Aorta (tissue), 5 donors: ENCODE data around the gene WWC1. TPM values are rescaled to one million over a fixed set of nuclear protein-coding genes. Genes with fewer than 3 reads are reported as not detected.
"Not testable (repeated sequence)": the region's sequence is repeated elsewhere in the genome, so short reads cannot be mapped to it uniquely, and the experiment has no call there.

ENCODE experiments used
- ATAC-seq: fragments of 200-7000 bp; cut with Tn5 transposase; one replicate; pipeline ENCODE4 v1.9.1; 2022; ENCODE audit warnings: moderate library complexity; ENCODE audit not compliant: low FRiP score
- DNase-seq, 2 donors: peaks; one replicate each; pipeline ENCODE4 v3.0.0-alpha.2; 2020
- H3K27ac ChIP-seq, 2 donors: one replicate each; pipeline ENCODE4 v1.5.1; 2013; ENCODE audit warnings: low read length in 2 of 2, mild to moderate bottlenecking in 2 of 2, moderate library complexity in 2 of 2, control low read depth in 1 of 2, inconsistent platforms in 1 of 2, low read depth in 1 of 2
- H3K27me3 ChIP-seq, 2 donors: one replicate each; pipeline ENCODE4 v1.6.1; 2013; ENCODE audit warnings: control low read depth in 1 of 2, low read length in 1 of 2, mild to moderate bottlenecking in 1 of 2, moderate library complexity in 1 of 2; ENCODE audit not compliant: insufficient read depth in 2 of 2, control insufficient read depth in 1 of 2
- H3K36me3 ChIP-seq, 2 donors: one replicate each; pipeline ENCODE4 v1.6.1; 2013; ENCODE audit warnings: control low read depth in 1 of 2, low read length in 1 of 2, mild to moderate bottlenecking in 1 of 2; ENCODE audit not compliant: insufficient read depth in 2 of 2, control insufficient read depth in 1 of 2
- H3K4me1 ChIP-seq, 2 donors: one replicate each; pipeline ENCODE4 v1.6.1; 2013; ENCODE audit warnings: low read length in 2 of 2, control low read depth in 1 of 2, mild to moderate bottlenecking in 1 of 2, moderate library complexity in 1 of 2; ENCODE audit not compliant: insufficient read depth in 2 of 2, control insufficient read depth in 1 of 2
- H3K4me3 ChIP-seq, 2 donors: one replicate each; pipeline ENCODE4 v1.5.1; 2013; ENCODE audit warnings: low read length in 2 of 2, control low read depth in 1 of 2, mild to moderate bottlenecking in 1 of 2
- H3K9me3 ChIP-seq: one replicate; pipeline ENCODE4 v1.6.1; 2013; ENCODE audit warnings: mild to moderate bottlenecking, low read length; ENCODE audit not compliant: control insufficient read depth
- WGBS, 2 donors: extraction: QIAGEN DNeasy Blood & Tissue Kit; methylation state at CpG; one replicate each; pipeline ENCODE4 v1.1.7; 2013; 5-methylcytosine and 5-hydroxymethylcytosine counted together
- intact Hi-C, 2 donors: fragments of 100-400 bp; cut with DNase I; formaldehyde crosslinking; loops; one replicate each; pipeline versions ENCODE4 v1.14.2 to v1.15.0; 2022
- polyA plus RNA-seq, 2 donors: library from polyadenylated mRNA; stranded (reverse); fragments of 200-250 nt; gene quantifications; one replicate each; pipeline ENCODE4 v1.2.3, GENCODE V29; 2013
- total RNA-seq, 2 donors: library from RNA; stranded (reverse); fragmentation: NEBNext Ultra II Directional; extraction: Animal tissue kit (Norgen Biotek cat#: 25700); gene quantifications; one replicate each; pipeline ENCODE4 v1.2.1, GENCODE V29; 2021
- donor health status: healthy with polysubstance abuse.
- donor health status: Bipolar disorder and iron deficiency.
- donor health status: DM: no; HTN: no; CAD: no.
- donor health status: DM: no; HTN: no; CAD: no.
- donor health status: DM: yes; HTN: yes; CAD: no.

Gene WWC1
- total and polyA plus RNA-seq, 4 donors: 0.36 to 9.1 (median 0.42) TPM

DNA sequence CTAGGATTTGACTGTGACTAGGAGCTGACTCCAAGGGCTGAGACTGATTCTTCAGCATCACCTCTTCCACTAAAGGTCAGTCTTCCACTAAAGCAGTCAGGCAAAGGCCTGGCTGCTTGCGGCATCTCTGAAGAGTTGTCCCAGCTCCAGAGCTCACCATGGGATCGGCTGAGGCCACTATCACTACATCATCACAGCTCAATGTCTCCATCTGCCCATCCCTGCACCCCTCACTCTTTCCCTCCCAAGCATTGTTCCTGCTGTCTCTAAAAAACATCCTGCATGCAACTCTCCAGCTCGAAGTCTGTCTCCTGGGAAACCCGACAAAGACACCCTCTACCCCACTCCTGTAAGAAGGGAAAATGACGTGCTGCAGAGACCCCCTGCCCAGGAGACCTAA is 15.5 kb upstream of the WWC1 start:
- 66 to 69% methylated on average over 5 of the region's 5 CpGs for WGBS, 2 donors
- Histone ChIP-seq H3K4me1 (no peaks in the 10 kb centered on the region), H3K4me3 (no peak overlapping the region), H3K36me3 (no peaks in the 10 kb centered on the region), H3K9me3 (no peaks in the 10 kb centered on the region), H3K27me3 (no peaks in the 10 kb centered on the region), H3K27ac (no peak overlapping the region)
- intact Hi-C loops: no loop called here
- ATAC-seq (no peak), DNase-seq (no peak)

GRCh38 chr5:168282120-168282519 is 9.3 kb upstream of the WWC1 start:
- intact Hi-C loops: no loop called here
- Histone ChIP-seq H3K9me3 (peaks cover 7% of the 10 kb centered on the region), H3K27ac (no peak overlapping the region), H3K36me3 (no peaks in the 10 kb centered on the region), H3K4me3 (no peak overlapping the region), H3K4me1 (no peaks in the 10 kb centered on the region), H3K27me3 (no peaks in the 10 kb centered on the region)
- DNase-seq (peak in 1 of 2 donors; percentile 56), ATAC-seq (no peak)
- 31 to 34% methylated on average over 7 of the region's 7 CpGs for WGBS, 2 donors

GRCh38 chr5:168284809-168285208 is 6.6 kb upstream of the WWC1 start:
- Histone ChIP-seq H3K27ac (no peak overlapping the region), H3K4me1 (no peaks in the 10 kb centered on the region), H3K27me3 (no peaks in the 10 kb centered on the region), H3K36me3 (no peaks in the 10 kb centered on the region), H3K4me3 (no peak overlapping the region), H3K9me3 (peaks cover 7% of the 10 kb centered on the region)
- 84% methylated on average over 4 of the region's 4 CpGs for WGBS, 2 donors
- ATAC-seq: no peak
- intact Hi-C loops: no loop called here
- DNase-seq: no peak

DNA sequence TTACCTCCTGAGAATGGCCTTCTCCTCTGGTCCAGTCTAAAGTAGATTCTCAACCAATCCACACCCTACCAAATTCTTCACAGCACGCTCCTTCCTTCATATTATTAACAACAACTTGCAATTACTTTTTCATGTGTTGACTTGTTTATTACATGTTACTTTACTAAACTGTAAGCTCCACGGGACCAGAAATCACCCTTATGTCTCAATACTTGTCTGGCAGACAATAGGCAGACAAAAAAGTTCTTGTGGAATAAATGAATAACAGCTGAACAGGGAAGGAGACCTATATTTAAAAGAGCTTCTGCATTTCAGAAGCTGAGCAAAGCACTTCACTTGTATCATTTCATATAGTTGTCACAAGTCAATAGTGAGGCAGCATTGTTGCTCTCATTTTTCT is 5.7 kb upstream of the WWC1 start:
- H3K36me3 ChIP-seq: no peaks in the 10 kb centered on the region
- intact Hi-C loops: no loop called here
- ATAC-seq: no peak
- peaks cover 7% of the 10 kb centered on the region for H3K9me3 ChIP-seq
- H3K4me1 ChIP-seq: no peaks in the 10 kb centered on the region
- DNase-seq: no peak
- H3K4me3 ChIP-seq: no peak overlapping the region
- H3K27me3 ChIP-seq: no peaks in the 10 kb centered on the region
- H3K27ac ChIP-seq: no peak overlapping the region
- WGBS, 2 donors: 83 to 88% methylated on average over 2 of the region's 2 CpGs

- ATAC-seq (no peak), DNase-seq (no peak)
- H3K4me3 ChIP-seq: no peak overlapping the region
- no peak overlapping the region for H3K27ac ChIP-seq
- peaks cover 7% of the 10 kb centered on the region for H3K9me3 ChIP-seq
- 6 to 17% methylated on average over 5 to 6 of the region's 6 CpGs for WGBS, 2 donors
- no peaks in the 10 kb centered on the region for H3K27me3 ChIP-seq
- intact Hi-C loops: no loop called here
- no peaks in the 10 kb centered on the region for H3K36me3 ChIP-seq
- H3K4me1 ChIP-seq: no peaks in the 10 kb centered on the region
These were observed 5.1 kb upstream of the WWC1 start for GRCh38 chr5:168286386-168286785.

DNA sequence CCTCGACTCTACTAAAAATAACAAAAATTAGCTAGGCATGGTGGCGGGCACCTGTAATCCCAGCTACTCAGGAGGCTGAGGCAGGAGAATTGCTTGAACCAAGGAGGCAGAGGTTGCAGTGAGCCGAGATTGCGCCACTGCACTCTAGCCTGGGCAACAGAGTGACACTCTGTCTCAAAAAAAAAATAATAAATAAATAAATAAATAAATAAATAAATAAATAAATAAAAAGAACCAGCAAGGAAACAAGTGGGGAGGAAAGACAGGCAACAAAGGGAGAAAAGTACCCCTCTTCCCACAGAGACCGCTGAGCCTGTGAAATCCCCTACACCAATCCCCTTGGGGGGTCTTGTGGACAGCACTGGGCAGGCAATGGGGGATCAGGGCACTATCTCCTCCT is 4.6 kb upstream of the WWC1 start:
- intact Hi-C loops, H3K36me3 ChIP-seq, H3K4me3 ChIP-seq, DNase-seq, ATAC-seq, H3K27ac ChIP-seq, H3K9me3 ChIP-seq, H3K27me3 ChIP-seq, H3K4me1 ChIP-seq: not testable (repeated sequence)
- 84 to 89% methylated on average over 5 of the region's 5 CpGs for WGBS, 2 donors

- Histone ChIP-seq H3K36me3 (no peaks in the 10 kb centered on the region), H3K4me1 (no peaks in the 10 kb centered on the region), H3K4me3 (no peak overlapping the region), H3K27me3 (no peaks in the 10 kb centered on the region), H3K9me3 (peaks cover 7% of the 10 kb centered on the region), H3K27ac (no peak overlapping the region)
- DNase-seq (no peak), ATAC-seq (no peak)
- WGBS, 2 donors: 88 to 95% methylated on average over 4 of the region's 4 CpGs
- intact Hi-C loops: no loop called here
These were observed 4.1 kb upstream of the WWC1 start for GRCh38 chr5:168287362-168287761.

GRCh38 chr5:168288349-168289245 is 2.8 kb upstream of the WWC1 start:
- ATAC-seq: no peak
- no peaks in the 10 kb centered on the region for H3K36me3 ChIP-seq
- H3K4me3 ChIP-seq: no peak overlapping the region
- intact Hi-C loops: no loop called here
- DNase-seq: no peak
- H3K4me1 ChIP-seq: no peaks in the 10 kb centered on the region
- WGBS, 2 donors: 66 to 70% methylated on average over 22 of the region's 22 CpGs
- H3K27ac ChIP-seq: no peak overlapping the region
- peaks cover 7% of the 10 kb centered on the region for H3K9me3 ChIP-seq
- H3K27me3 ChIP-seq: no peaks in the 10 kb centered on the region

DNA sequence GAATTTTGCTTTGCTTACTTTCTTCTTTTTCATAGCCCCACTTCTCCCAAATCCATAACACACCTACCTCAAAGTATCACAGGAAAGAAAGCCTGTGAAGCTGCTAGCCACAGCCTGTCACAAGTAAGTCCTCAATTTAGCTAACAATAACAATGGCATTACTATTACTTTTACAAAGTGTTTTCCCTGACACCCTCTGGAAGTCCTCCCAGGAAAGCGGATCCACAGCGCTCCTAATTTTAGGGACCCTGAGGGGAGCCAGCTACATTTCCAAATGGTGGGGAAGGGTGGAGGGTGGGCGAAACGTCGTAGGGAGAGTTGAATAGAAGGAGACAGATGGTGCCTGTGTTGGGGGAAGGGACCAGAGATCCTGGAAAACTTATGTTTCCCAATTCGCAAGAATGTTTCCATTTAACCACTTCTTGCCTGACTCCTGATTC is 523 bp upstream of the WWC1 start:
- Histone ChIP-seq H3K27me3 (no peaks in the 10 kb centered on the region), H3K4me3 (no peak overlapping the region), H3K36me3 (no peaks in the 10 kb centered on the region), H3K27ac (no peak overlapping the region), H3K9me3 (no peaks in the 10 kb centered on the region), H3K4me1 (no peaks in the 10 kb centered on the region)
- DNase-seq (no peak), ATAC-seq (no peak)
- 20 to 22% methylated on average over 6 of the region's 6 CpGs for WGBS, 2 donors
- intact Hi-C loops: no loop called here
